Right lobe of liver (tissue), 6 donors: ENCODE measurements around the gene MPG. TPM values are rescaled to one million over a fixed set of nuclear protein-coding genes. Genes with fewer than 3 reads are reported as not detected.

Source experiments
- ATAC-seq, 4 donors: fragments of 200-7000 bp; cut with Tn5 transposase; one replicate each; pipeline ENCODE4 v1.9.1; 2020; ENCODE audit warnings: mild to moderate bottlenecking in 4 of 4, moderate library complexity in 4 of 4
- DNase-seq, 3 donors: peaks; one replicate each; pipeline ENCODE4 v3.0.0-alpha.2; 2020
- H3K27ac ChIP-seq, 3 donors: fragments of 200-600 bp; one replicate each; pipeline ENCODE4 v1.8.0; 2022
- H3K27me3 ChIP-seq, 2 donors: fragments of 200-600 bp; one replicate each; pipeline ENCODE4 v1.8.0; 2022
- H3K36me3 ChIP-seq, 4 donors: fragments of 200-600 bp; sonication (generic) in 1 of 4; one replicate each; pipeline versions ENCODE4 v1.5.1 to v1.8.0; 2017 to 2022; ENCODE audit warnings: control low read depth in 1 of 4
- H3K4me1 ChIP-seq, 4 donors: fragments of 200-600 bp; sonication (generic) in 1 of 4; one replicate each; pipeline versions ENCODE4 v1.5.1 to v1.8.0; 2017 to 2022; ENCODE audit warnings: control low read depth in 1 of 4
- H3K4me3 ChIP-seq, 3 donors: fragments of 200-600 bp; one replicate each; pipeline ENCODE4 v1.8.0; 2022
- H3K9me3 ChIP-seq, 4 donors: fragments of 200-600 bp; sonication (generic) in 1 of 4; one replicate each; pipeline versions ENCODE4 v1.5.1 to v1.8.0; 2017 to 2022; ENCODE audit warnings: control low read depth in 1 of 4
- POLR2A ChIP-seq: fragments of 450-650 bp; IDR thresholded peaks from one replicate; pipeline ENCODE4 v1.6.1; 2017; ENCODE audit warnings: antibody characterized with exemption, mild to moderate bottlenecking
- WGBS: methylation state at CpG from one replicate; pipeline ENCODE4 v1.1.6; 2018; ENCODE audit warnings: low coverage, low lambda C conversion rate; ENCODE audit not compliant: insufficient coverage; ENCODE audit errors: missing lambda C conversion rate; 5-methylcytosine and 5-hydroxymethylcytosine counted together
- intact Hi-C, 2 donors: fragments of 100-400 bp; cut with DNase I; formaldehyde crosslinking; loops; one replicate each; pipeline versions ENCODE4 v1.11.2 to v1.14.1; 2022
- total RNA-seq, 6 experiments: library from RNA; depleted of rRNA in 2 of 6; stranded (reverse); fragments of >200 nt in 2 of 6; fragmentation: NEBNext Ultra II Directional in 3 of 6; extraction: Animal tissue kit (Norgen Biotek cat#: 25700) in 3 of 6; gene quantifications; one replicate each; pipeline versions ENCODE4 v1.1.0 to v1.2.4, GENCODE V29; 2016 to 2023
- TF ChIP-seq, protein P1 (sequence below), 4 donors: fragments of 200-600 bp in 3 of 4; fragments of 450-650 bp in 1 of 4; IDR thresholded peaks; one replicate each; pipeline versions ENCODE4 v1.5.1 to v1.8.0; 2016 to 2022; ENCODE audit warnings: antibody characterized with exemption in 4 of 4, mild to moderate bottlenecking in 2 of 4
- donor health status: DM: no; HTN: yes; CAD: no.
- donor health status: DM: no; HTN: no; CAD: no.
- donor health status: DM: no; HTN: no; CAD: no.
- donor health status: DM: no; HTN: yes; CAD: no.
- donor health status: DM: no; HTN: yes; CAD: no.

MPG gene
- total RNA-seq, 6 experiments from 2014 or later = 20.7 to 76.4 (median 26.9) TPM

DNA sequence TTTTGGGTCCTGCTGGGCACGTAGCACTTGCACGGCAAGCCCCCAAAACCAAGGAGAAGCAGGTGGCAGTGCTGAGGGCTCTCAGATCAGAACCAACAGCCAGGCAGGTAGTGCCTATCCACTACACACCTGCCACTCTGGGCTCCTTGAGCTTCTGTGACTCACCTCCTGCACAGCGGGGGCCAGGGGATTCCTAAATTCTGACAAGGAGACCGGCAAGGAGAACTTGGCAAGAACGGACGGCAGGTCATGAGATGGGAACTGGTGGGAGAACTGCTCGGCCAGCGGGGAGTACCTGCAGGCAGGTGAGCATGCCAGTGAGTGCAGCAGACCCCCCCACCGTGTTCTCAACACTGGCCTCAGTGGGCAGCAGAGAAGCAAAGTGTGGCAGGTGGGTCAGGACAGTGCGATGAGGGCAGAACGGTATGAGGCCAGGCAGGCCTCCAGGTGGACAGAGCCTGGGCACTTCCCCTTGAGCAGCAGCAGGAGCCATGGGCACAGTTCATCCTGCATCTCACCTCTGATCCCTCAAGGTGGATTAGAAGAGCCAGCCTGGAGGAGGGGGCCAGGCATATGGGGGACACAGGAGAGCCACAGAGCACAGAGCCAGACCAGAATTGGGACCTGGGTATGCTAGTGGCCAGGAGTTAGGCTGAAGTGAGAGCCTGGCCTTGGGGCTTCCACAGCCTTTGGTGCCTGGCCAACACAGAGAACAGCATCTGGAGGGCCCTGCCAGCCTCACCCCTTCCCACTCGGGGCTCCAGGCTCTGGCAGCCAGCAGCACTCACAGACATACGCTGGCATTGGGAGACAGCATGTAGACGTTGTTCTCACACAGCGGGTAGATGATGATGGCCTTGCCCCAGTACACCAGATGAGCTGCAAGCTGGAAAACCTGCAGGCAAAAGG, 14.7 kb downstream of the MPG start:
- WGBS = 90% methylated on average over 6 of the region's 15 CpGs
- ATAC-seq = no peak
- peak in 1 of 3 donors; percentile 12 for DNase-seq
- TF ChIP-seq, protein P1, sequence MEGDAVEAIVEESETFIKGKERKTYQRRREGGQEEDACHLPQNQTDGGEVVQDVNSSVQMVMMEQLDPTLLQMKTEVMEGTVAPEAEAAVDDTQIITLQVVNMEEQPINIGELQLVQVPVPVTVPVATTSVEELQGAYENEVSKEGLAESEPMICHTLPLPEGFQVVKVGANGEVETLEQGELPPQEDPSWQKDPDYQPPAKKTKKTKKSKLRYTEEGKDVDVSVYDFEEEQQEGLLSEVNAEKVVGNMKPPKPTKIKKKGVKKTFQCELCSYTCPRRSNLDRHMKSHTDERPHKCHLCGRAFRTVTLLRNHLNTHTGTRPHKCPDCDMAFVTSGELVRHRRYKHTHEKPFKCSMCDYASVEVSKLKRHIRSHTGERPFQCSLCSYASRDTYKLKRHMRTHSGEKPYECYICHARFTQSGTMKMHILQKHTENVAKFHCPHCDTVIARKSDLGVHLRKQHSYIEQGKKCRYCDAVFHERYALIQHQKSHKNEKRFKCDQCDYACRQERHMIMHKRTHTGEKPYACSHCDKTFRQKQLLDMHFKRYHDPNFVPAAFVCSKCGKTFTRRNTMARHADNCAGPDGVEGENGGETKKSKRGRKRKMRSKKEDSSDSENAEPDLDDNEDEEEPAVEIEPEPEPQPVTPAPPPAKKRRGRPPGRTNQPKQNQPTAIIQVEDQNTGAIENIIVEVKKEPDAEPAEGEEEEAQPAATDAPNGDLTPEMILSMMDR (IDR thresholded peaks at IDR 0.05) = no peak
- no peak for TF ChIP-seq POLR2A
- Histone ChIP-seq H3K9me3 (no peaks in the 10 kb centered on the region), H3K36me3 (peaks cover 0 to 15% (median 4%) of the 10 kb centered on the region in 4 donors), H3K27me3 (no peaks in the 10 kb centered on the region), H3K4me3 (no peak overlapping the region), H3K4me1 (no peaks in the 10 kb centered on the region), H3K27ac (no peak overlapping the region)
- intact Hi-C loops = no loop called here

DNA sequence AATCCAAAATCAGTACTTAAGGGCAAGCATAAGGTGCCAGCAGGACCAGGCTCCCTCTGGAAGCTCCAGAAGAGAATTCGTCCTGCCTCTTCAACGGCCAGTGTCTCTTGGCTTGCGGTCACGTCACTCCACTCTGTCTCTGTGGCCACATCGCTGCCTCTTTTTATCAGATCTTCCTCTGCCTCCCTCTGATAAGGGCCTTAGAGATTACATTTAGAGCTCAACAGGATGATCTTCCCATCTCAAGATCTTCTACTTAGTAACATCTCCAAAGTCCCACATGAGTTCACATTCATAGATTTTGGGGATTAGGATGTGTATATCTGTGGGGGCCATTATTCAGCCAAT, 16.9 kb downstream of the MPG start:
- no peak overlapping the region for H3K27ac ChIP-seq
- no peak overlapping the region for H3K4me3 ChIP-seq
- 96% methylated on average over 4 of the region's 5 CpGs for WGBS
- peaks cover 0 to 4% (median 0%) of the 10 kb centered on the region in 4 donors for H3K36me3 ChIP-seq
- intact Hi-C loops = no loop called here
- DNase-seq (no peak), ATAC-seq (no peak)
- TF ChIP-seq POLR2A = no peak
- TF ChIP-seq, protein P1 (IDR thresholded peaks at IDR 0.05) = no peak
- H3K27me3 ChIP-seq = no peaks in the 10 kb centered on the region
- H3K9me3 ChIP-seq = no peaks in the 10 kb centered on the region
- peaks cover 0 to 15% (median 5%) of the 10 kb centered on the region in 4 donors for H3K4me1 ChIP-seq

DNA sequence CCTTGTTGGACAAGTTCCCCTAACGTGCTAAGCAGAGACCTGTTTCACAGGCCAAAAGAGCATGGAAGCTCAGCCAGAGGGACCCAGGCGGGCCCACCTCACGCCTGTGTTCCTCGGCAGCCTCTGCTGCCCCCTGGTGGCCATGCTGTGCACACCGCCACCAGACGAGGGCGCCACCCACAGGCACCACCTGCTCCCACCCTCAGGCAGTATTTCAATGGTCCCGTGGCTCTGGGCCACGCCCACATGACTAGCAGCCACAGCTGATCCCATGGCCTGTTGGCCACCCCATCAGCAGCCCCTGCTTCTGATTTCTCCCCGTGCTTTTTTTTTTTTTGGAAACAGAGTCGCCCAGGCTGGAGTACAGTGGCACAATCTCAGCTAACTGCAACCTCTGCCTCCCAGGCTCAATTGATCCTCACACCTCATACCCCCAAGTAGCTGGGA, 18.9 kb downstream of the MPG start:
- no peaks in the 10 kb centered on the region for H3K27me3 ChIP-seq
- H3K4me3 ChIP-seq = no peak overlapping the region
- WGBS = 30% methylated on average over 6 of the region's 11 CpGs
- no peak overlapping the region for H3K27ac ChIP-seq
- H3K4me1 ChIP-seq = peaks cover 0 to 18% (median 5%) of the 10 kb centered on the region in 4 donors
- H3K36me3 ChIP-seq = no peaks in the 10 kb centered on the region
- peak; percentile 88 to 90 (median 88) for ATAC-seq
- H3K9me3 ChIP-seq = no peaks in the 10 kb centered on the region
- TF ChIP-seq POLR2A = no peak
- TF ChIP-seq, protein P1 (IDR thresholded peaks at IDR 0.05) = peak; percentile 96 to 99 (median 98)
- DNase-seq = peak; percentile 88 to 90 (median 89)
- intact Hi-C loops = no loop called here

DNA sequence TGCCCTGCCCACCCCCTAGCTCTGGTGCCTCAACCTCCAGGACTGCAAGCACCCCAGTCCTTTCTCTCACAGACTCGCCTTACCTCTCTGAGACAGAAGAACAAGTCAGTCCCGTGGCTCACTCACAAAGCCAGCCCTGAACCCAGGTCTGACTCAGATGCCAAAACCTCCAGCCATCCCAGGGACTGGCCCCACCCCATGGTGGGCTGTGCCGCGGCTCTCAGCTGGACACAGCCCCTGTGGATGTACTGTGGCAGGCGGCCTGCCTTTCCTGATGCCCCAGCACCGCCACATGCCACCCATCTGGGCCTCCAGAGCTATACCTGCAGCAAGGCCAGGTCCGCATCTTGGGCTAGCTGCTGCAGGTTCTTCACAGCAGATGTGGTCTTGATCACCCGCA, 19.8 kb downstream of the MPG start:
- intact Hi-C loops = no loop called here
- H3K36me3 ChIP-seq = no peaks in the 10 kb centered on the region
- no peak for ATAC-seq
- H3K4me1 ChIP-seq = peaks cover 0 to 21% (median 6%) of the 10 kb centered on the region in 4 donors
- no peaks in the 10 kb centered on the region for H3K9me3 ChIP-seq
- 89% methylated on average over 6 of the region's 8 CpGs for WGBS
- H3K27ac ChIP-seq = no peak overlapping the region
- H3K27me3 ChIP-seq = no peaks in the 10 kb centered on the region
- no peak overlapping the region for H3K4me3 ChIP-seq
- TF ChIP-seq, protein P1 (IDR thresholded peaks at IDR 0.05) = no peak
- no peak for TF ChIP-seq POLR2A
- no peak for DNase-seq
